Right lung (tissue), 5 donors: ENCODE measurements around the gene STK32B. TPM values are rescaled to one million over a fixed set of nuclear protein-coding genes. Genes with fewer than 3 reads are reported as not detected.
"Not testable (repeated sequence)": the region's sequence is repeated elsewhere in the genome, so short reads cannot be mapped to it uniquely, and the experiment has no call there.

ENCODE experiments used
- DNase-seq, 2 donors: peaks; one replicate each; pipeline ENCODE4 v3.0.0-alpha.2; 2013
- polyA plus RNA-seq, 5 donors: library from polyadenylated mRNA; unstranded; fragments of 120-200 nt; gene quantifications; one replicate each; pipeline versions ENCODE4 v1.2.1 to v1.2.3, GENCODE V29; 2013; ENCODE audit warnings: inconsistent platforms in 1 of 5, low replicate concordance in 1 of 5; ENCODE audit not compliant: insufficient read length in 5 of 5, insufficient read depth in 1 of 5

Gene STK32B
- polyA plus RNA-seq, 5 donors = 3.0 to 4.7 (median 3.8) TPM

DNA sequence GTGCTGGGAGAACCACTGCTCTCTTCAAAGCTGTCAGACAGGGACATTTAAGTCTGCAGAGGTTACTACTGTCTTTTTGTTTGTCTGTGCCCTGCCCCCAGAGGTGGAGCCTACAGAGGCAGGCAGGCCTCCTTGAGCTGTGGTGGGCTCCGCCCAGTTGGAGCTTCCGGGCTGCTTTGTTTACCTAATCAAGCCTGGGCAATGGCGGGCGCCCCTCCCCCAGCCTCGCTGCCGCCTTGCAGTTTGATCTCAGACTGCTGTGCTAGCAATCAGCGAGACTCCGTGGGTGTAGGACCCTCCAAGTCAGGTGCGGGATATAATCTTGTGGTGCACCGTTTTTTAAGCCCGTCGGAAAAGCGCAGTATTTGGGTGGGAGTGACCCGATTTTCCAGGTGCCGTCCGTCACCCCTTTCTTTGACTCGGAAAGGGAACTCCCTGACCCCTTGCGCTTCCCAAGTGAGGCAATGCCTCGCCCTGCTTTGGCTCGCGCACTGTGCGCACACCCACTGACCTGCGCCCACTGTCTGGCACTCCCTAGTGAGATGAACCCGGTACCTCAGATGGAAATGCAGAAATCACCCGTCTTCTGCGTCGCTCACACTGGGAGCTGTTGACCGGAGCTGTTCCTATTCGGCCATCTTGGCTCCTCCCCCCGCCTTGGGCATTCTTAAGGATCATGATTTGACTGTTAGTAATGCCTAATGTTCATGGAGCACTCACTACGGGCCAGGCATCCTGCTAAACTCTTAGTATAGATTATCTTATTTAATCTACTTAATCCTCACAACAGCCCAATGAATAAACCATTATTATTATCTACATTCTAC is 392.9 kb downstream of the STK32B start:
- DNase-seq = not testable (repeated sequence)

DNA sequence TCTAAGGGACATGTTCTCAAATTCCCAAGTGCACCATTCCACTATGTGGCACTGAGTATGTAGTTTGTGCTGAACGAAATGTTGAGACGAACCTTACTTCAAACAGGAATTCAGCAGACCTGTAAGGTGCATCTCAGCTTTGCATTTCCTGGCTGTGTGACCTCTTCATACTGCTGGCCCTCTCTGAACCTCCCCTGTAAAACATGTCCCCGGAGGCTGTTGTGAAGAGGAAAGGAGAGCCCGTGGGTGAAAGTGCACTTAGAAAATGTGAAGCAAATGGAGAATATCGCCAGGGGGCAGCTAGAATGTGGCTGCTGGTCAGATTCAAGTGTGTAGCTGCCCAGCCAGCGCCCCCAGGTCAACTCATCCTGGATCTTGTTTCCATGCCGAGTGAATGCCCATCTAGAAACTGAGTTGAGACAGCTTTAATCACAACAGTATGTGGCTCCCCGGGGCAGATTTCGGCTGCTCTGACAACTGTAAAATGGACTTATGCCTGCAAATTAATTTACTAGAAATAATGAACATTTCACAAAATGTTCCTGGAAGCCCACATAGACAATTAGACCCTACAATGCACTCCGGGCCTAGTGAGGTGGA is 393.7 kb downstream of the STK32B start:
- DNase-seq = no peak

DNA sequence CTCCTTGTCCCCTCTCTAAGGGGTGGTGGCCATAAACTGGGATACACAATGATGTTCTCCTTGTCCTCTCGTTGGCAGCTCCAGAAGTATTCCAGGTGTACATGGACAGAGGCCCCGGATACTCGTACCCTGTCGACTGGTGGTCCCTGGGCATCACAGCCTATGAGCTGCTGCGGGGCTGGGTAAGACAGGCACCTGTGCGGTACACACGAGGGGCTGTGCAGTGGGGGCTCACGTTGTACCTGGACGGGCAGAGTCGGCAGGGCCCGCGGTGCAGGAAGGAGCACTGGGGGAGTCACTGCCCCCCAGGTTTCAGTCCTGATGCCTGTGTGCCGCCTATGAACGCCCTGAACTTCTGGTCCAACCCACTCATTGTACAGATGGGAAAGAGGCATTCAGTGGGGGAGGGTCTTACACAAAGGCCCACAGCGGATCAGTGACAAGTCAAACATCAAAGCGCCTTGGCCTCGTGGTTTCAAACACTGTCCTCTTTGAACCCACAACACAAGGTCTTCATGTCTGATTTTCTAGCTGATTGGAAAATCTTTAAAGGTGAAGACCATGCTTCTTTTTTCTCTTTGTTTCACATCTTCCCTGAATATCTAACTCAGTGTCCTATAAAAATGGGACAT is 395.4 kb downstream of the STK32B start:
- no peak for DNase-seq

DNA sequence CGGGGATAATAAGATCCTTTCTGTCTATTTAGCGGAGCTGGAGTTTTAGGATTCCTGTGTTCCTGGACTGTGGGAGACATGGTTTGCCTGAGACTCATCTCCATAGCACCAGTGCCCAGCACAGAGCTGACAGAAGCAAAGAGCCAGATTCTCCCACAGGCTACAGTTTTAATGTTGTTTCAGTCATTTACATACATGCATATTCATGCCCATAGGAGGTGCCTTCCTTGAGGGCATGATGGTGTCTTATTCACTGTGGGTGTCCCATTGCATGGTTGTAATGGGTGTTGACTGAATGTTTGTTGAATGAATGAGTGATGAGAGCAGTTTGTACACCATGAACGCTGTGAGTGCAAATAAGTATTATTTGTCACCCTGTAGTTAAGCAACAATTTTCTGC is 396.5 kb downstream of the STK32B start:
- DNase-seq = no peak

DNA sequence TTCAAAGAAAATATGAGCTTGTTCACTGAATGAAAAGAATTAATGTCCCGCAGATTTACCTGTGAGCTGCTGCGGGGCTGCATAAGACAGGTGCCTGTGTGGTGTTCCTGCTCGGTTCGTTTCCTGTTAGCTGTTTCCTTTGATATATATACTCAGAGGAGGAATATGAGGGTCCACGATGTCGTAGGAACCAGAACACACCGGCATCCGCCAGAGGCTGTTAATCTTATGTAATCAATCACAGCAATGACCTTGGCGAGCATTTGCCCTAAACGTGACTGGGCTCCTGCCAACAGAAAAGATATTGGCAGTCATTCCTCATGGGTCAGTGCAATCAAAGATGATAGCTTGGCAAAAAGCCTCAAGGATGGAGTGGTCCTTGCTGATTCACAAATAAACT is 396.9 kb downstream of the STK32B start:
- no peak for DNase-seq

DNA sequence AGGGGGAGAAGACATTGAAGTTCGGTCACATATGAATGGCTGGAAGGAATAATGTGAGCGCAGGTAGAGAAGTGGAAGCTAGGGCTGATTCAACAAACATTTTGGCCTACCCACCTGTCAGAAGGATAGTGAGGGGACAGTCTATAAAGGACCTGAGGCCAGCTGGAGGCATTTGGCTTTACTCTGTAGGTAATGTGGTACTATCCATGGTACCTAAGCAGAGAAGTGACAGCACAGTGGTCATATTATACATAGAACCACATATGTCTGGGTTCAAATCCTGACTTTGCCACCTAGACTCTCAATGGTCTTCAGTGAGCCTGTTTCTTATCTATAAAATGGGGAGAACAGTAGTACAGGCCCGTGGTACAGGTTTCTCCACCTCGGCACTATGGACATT is 400.0 kb downstream of the STK32B start:
- DNase-seq = no peak

DNA sequence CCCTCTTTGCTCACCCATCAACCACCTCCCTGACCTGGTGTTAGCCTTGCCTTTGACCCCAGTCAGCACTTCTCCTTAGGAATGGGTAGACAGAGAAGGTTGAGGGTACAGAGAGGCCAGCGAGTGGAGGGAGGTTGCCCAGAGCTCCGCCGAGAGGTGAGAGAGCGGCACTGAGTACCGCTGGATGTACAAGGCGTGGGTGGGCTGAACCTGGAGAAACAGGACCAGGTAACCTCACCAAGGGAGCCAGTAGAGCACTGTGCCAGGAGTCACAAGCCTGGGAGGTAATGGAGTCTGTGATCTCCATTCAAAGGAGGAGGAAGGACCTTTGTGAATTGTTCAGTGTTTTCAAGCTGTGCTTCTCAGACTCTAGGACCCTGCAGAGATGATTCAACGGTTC is 400.9 kb downstream of the STK32B start:
- DNase-seq = no peak

DNA sequence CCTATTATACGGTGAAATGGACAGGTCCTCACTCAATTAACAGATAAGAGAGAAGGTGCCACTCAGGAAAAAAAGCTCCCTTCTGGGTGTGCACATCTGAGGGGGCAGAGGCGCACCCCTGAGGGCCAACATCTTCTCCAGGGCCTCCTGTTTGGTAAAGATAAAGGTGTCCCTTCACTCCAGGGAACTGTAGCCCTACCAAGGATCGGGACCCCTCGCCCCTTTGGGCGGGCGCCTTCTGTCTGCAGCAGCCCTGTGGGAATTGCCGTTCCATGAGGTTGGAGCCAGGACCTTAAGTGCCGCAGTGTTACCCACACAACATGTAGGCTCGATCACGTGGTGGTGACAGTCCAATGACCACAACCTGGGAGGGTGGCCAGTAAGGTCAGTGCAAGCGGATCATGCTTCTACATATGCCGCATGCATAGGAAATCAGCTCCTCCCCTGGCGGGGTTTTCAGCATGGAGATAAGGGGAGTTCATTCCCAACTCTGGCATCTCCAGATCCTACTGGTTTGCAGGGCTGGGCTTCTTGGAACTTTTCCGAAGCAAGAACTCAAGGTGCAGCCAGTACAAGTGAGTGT is 403.8 kb downstream of the STK32B start:
- no peak for DNase-seq

DNA sequence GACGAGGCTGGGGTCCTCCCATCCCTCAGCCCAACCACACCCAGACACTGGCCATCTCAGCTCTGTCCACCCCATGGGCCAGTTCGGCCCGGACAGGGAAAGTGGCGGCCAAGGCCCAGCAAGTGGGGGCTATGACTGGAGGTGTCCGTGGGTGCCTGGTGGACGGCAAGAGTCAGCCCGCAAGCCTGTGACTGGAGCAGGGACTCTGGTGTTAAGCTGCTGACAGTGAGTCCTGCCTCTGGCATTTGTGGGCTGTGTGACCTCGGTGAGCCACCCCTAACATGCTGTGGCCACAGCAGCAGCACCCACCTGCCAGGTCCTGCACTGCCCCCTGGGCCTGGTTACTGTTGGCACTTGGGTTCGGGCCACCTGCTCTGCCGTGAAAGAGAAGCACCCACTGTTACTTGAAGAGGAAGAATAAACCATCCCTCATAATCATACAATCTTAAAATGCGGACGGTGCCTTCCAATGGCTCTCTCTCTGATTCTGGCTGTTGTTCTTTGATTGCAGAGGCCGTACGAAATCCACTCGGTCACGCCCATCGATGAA is 405.1 kb downstream of the STK32B start:
- no peak for DNase-seq

DNA sequence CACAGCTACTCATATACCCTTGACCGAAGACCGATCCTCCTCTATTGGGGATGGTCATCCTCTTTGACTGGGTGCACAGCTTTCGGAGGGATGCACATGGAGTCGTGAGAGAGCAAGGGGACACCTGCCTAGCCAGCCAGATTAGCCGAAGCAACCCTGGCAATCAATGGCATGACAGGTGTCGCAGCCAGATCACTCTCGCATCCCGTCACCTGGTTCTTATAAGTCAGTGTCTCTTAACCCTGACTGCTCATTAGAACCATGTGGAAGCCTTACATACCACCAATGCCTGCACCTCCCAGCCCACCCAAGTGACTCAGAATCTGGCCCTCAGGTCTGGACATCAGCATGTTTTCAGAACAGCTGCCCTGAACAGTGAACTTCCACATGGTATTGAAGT is 407.4 kb downstream of the STK32B start:
- no peak for DNase-seq

DNA sequence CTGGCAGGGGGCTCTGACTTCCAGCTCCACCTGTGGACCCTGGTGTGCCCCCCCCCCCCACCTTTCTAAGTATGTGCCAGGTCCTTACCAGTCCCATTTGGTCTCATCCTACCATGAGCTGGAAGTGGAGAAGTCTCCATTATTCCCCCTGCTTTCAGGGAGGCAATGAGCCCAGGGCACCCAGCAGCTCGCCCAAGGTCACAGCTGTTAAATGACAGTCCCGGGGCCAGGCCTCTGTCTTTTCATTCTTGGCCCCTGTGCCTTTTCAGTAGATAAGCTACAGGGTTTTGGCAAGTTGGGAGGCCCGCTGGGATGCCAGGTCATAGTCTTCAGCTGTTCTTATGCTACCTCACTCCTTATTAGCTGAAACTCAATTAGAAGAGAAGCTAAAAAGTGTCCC is 408.0 kb downstream of the STK32B start:
- no peak for DNase-seq

DNA sequence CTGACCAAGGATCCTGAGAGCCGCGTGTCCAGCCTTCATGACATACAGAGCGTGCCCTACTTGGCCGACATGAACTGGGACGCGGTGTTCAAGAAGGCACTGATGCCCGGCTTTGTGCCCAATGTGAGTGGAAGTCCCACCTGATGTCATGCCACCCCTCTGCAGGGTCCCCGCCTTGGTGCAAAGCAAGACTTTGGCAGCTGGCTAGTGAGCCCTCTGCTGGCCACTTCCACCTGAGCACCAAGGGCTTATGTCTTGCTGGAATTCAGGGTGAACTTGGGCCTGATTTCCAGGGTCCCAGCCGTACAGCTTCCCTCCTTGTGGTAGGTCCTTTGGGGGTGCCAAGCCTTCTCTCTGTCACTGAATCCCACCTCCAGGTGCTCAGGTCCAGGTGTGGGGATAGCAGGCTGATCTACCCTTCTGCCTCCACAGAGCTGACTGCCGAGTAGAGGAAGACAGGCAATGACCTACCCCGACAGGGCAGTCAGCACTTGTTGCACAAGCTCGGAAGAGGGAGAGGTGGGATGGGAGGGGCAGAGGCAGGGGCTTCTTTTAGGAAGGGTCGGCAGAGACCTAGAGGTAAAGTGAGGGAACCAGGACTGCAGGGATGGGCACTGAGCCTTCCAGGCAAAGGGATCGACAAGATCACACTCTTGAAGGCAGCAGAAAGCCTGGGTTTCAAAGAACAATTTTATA is 409.0 kb downstream of the STK32B start:
- DNase-seq = no peak

DNA sequence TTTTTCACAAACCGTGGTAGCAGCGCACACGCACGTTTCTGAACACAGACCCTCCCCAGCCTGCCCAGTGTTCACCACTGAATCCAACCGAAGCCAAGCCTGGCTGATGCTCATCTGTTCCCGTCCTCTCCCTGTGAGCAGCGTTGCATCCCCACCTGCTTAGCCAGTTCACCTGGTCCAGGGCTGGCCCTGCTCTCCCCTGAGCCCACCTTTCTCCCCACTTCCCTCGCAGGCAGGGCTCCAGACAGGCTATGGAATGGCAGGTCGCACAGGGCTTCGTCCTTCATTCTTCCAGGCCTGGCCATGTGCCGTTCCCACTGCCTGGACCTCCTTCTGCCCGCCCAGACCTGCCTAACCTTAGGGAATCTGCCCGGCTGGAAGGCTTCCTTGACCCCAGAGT is 410.2 kb downstream of the STK32B start:
- DNase-seq = no peak

DNA sequence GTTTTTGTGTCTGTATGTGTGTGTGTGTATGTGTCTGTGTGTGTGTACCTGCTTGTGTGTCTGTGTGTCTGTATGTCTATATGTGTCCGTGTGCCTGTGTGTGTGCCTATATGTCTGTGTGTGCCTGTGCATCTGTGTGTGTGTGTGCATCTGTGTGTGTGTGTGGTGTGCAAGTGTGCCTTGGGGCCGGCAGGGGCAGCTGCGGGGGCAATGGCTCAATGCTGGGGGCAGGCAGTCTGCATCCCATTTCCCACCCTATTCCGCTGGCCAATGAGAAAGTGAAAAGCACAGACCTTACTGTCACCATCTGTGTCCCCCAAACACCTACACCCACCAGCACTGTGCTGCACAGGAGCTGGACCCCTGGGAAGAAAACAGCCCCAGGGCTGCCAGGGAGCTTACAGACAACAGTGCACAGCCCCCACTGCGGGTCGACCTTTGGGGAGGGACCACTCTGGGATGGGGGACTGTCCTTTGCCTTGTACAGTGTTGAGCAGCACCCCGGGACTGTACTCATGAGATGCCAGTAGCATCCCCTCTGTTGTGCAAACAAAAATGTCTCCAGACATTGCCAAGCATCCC is 411.1 kb downstream of the STK32B start:
- no peak for DNase-seq

DNA sequence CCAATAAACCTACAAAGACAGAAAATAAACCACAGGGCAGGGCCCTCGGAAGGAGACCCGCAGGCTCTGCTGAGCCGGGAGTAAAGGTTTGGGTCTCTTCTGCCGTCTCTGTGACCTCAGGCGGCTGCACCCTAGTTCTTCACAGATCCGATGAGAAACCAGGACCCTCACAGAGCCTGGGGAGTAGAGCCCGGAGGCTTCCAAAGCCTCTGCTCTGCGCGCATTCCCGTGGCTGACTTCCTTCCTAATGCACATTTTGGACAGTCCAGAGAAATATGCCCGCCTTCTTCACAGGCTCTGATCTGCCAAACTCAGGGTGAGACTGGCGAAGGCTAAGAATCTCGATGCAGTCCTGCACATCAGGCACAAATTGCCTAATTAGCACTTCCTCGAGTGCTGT is 411.6 kb downstream of the STK32B start:
- DNase-seq = no peak

DNA sequence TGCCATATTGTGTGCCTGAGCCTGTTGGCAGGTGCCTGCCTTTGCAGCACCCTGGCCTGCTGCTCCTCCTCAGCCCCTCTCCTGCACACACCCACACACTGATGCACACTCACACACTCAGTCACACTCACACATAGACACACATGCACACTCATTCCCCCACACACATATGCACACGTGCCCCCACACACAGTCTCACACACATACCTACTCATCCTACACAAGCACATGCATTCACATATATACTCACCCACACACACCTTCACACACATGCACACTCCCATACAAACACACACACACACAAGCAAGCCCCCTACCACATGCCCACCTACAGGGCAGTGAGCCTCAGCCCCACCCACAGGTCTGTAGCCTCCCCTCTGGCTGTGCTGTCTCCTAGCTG is 412.1 kb downstream of the STK32B start:
- DNase-seq = no peak

DNA sequence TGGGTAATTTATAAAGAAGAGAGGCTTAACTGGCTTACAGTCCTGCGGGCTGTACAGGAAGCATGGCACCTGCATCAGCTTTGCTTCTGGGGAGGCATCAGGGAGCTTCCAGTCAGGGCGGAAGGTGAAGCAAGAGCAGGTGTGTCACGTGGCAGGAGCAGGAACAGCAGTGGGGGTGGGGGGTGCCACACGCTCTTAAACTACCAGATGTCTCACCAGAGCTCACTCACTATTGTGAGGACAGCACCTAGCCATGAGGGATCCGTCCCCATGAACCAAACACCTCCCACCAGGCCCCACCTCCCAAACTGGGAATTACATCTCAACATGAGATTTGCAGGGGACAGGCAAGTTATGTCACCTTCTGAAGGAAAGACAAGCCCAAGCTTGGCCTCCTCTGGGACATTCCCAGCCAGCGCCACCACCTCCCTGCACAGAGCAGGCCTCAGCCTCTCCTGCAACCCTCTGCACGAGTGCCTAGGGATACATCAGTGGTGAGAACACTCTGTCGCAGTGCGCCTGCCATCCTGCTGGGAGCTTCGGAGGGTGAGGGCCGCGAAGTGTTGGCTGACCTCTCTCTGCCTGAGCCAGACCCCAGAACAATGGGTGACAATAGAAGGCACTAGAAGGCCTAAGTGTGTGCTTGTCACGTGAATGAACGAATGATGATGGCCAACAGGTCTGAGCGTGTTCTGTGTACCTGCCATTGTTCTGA is 412.8 kb downstream of the STK32B start:
- DNase-seq = no peak

DNA sequence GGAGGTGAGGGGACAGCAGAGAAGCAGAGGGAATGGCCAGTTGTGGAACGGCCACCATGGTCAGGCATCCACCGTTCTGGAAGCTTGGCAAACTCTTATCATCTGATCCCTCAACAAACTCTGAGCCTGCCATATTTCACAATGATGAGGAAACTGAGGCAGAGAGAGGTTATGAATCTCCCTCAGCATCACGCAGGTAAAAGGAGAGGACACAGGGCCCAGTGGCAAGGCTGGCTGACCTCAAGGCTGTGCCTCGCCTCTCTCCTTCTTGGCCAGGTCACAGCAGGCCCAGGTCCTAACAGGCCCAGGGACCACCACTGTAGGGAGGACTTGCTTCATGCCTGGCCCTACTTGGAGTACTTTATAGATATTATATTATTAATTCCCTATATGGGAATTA is 414.2 kb downstream of the STK32B start:
- no peak for DNase-seq

DNA sequence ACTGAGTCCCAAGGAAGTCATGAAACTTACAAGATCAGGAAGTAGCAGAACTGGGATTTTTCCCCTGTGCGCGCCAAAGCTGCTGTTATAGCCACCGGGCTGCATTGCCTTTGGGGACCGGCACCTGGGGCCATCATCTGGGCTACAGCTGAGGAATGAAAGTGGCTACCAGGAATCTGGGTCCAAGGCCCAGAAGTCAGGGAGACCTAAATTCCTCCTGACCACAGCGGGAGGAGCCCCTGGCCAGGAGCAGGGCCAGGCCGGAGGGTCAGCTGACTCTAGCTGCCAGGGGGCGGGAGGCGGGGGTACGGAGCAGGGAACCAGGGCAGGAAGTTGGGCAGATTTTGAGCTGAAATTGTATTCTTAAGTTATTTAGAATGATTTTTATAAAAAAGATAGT is 414.7 kb downstream of the STK32B start:
- no peak for DNase-seq

DNA sequence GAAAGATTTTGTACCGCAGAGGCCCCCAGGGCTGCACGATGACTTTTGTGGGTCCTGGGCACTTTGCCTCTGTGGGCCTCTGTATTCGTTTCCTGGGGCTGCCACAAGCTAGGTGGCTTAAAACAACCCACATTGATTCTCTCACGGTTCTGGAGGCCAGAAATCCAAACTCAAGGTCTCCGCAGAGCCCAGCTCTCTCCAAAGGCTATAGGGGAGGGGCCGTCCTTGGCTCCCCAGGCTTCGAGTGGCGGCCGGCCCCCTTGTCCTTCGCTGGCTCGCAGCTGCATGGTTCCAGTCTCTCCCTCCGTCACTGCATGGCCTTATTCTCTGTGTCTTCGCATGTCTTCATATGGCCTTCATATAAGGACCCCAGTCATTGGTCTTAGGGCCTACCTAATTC is 415.8 kb downstream of the STK32B start:
- no peak for DNase-seq
